ENCODE data around the gene ARID3A.

The ARID3A gene

DNA sequence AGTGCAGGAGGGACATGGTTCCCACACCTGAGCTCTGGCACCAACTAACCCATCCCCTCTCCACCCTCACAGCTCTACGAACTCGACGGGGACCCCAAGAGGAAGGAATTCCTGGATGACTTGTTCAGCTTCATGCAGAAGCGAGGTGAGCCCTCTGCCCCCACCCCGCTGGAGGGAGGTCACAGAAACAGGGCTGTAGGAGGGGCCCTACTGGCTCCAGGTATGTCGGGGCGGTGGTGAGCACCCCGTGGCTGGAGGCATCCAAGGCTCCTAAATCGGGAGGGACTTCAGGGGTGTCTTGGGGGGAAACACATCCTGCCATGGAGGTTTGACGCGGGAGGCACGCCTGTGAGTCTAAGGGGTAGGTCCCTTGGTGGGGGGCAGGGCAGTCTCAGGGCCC is 34.2 kb downstream of the ARID3A start:
- H3K27me3 ChIP-seq (replicated peaks) = no peaks in the 10 kb centered on the region
- TF ChIP-seq, protein P1, sequence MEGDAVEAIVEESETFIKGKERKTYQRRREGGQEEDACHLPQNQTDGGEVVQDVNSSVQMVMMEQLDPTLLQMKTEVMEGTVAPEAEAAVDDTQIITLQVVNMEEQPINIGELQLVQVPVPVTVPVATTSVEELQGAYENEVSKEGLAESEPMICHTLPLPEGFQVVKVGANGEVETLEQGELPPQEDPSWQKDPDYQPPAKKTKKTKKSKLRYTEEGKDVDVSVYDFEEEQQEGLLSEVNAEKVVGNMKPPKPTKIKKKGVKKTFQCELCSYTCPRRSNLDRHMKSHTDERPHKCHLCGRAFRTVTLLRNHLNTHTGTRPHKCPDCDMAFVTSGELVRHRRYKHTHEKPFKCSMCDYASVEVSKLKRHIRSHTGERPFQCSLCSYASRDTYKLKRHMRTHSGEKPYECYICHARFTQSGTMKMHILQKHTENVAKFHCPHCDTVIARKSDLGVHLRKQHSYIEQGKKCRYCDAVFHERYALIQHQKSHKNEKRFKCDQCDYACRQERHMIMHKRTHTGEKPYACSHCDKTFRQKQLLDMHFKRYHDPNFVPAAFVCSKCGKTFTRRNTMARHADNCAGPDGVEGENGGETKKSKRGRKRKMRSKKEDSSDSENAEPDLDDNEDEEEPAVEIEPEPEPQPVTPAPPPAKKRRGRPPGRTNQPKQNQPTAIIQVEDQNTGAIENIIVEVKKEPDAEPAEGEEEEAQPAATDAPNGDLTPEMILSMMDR (IDR thresholded peaks at IDR 0.05; ENCODE audit: low read depth, low read length, missing control alignments) = peak; percentile 10
- in situ Hi-C loops (cut with HindIII; ENCODE audit: low pct_ligation_motif_present, low sequenced_read_pairs) = no loop called here
- H3K27ac ChIP-seq = no peak overlapping the region
- no peak for DNase-seq
- peaks cover 19% of the 10 kb centered on the region for H3K36me3 ChIP-seq (replicated peaks)
- H3K4me3 ChIP-seq (ENCODE audit: low read depth, low read length) = no peak overlapping the region

DNA sequence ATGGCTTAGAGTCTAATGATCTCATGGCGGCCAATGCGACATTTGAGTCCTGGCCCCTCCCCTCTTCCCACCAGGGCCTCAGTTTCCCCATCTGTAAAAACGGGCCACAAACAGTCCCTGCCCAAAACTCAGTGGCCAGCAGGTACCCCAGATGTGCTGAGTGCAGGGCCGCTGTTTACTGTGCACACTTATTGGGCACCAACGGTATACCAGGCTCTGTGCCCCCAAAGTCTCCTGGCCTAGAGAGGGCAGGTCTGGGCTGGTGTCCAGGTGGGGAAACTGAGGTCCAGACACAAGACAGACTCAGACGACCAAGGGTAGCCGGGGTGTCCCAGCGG is 34.7 kb downstream of the ARID3A start:
- DNase-seq = no peak
- Histone ChIP-seq H3K27me3 (replicated peaks) (no peaks in the 10 kb centered on the region), H3K4me3 (ENCODE audit: low read depth, low read length) (no peak overlapping the region), H3K27ac (no peak overlapping the region), H3K36me3 (replicated peaks) (peaks cover 25% of the 10 kb centered on the region)
- TF ChIP-seq, protein P1 (IDR thresholded peaks at IDR 0.05; ENCODE audit: low read depth, low read length, missing control alignments) = no peak
- in situ Hi-C loops (cut with HindIII; ENCODE audit: low pct_ligation_motif_present, low sequenced_read_pairs) = no loop called here

DNA sequence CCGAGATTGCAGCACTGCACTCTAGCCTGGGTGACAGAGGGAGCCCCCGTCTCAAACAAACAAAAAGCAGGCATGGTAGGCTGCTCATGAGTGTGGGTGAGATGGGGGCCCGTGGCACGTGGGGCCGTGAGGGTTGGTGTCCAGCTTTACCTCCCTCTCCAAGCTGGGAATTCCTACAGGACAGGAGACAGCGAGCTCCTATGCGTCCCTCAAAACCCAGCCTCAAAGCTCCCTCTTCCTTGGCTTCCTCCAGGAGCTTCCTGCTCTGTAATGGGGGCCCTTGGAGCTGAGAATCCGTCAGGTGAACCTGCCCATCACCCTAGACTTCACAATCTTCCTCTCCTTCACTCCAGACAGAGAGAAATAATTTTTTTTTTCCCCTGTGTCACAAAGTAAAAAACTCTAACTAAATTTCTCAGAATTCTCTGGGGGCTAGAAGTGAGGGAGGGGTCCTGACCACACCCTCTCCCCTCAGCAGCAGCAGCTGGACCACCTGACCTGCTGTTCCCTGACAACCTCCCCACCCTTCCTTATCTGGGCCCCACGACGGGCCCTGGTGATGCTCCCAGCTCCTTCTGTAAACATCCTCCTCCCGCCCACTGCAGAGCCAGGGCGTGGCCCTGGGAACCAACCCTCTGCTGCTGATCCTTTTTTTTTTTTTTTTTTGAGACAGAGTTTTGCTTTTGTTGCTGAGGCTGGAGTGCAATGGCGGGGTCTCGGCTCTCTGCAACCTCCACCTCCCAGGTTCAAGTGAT is 36.2 kb downstream of the ARID3A start:
- TF ChIP-seq, protein P1 (IDR thresholded peaks at IDR 0.05; ENCODE audit: low read depth, low read length, missing control alignments) = no peak
- Histone ChIP-seq H3K36me3 (replicated peaks) (peaks cover 33% of the 10 kb centered on the region), H3K27me3 (replicated peaks) (no peaks in the 10 kb centered on the region), H3K27ac (no peak overlapping the region), H3K4me3 (ENCODE audit: low read depth, low read length) (no peak overlapping the region)
- no peak for DNase-seq
- in situ Hi-C loops (cut with HindIII; ENCODE audit: low pct_ligation_motif_present, low sequenced_read_pairs) = no loop called here

DNA sequence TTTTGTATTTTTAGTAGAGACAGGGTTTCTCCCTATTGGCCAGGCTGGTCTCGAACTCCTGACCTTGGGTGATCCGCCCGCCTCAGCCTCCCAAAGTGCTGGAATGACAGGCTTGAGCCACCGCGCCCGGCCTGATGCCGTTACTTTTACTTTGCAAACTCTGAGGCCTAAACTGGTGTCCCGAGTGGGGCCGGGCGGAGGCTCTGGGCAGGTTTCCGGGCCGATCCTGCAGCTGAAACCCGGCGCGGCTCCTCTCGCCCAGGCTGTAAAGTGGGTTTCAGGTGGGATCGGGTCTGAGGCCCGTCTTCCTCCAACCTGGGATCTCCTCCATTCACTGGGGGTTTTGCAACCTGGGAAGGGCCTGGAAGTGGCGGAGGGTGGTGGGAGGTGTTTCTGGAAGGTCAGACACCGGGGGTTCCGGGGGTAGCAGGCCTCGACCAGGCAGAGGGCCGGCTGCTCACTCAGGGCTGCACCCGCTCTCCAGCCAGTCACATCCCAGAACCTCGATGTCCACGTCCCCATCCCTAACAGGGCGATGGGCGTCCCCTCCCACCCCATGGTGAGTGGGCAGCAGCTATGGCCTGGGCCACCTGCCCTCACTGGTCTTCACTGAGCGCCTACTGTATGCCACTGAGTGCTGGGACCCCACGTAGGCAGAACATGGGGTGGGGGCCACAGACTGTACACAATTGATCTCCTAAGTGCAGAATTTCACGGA is 37.0 kb downstream of the ARID3A start:
- Histone ChIP-seq H3K27me3 (replicated peaks) (no peaks in the 10 kb centered on the region), H3K36me3 (replicated peaks) (peaks cover 39% of the 10 kb centered on the region), H3K27ac (no peak overlapping the region), H3K4me3 (ENCODE audit: low read depth, low read length) (no peak overlapping the region)
- in situ Hi-C loops (cut with HindIII; ENCODE audit: low pct_ligation_motif_present, low sequenced_read_pairs) = no loop called here
- no peak for DNase-seq
- TF ChIP-seq, protein P1 (IDR thresholded peaks at IDR 0.05; ENCODE audit: low read depth, low read length, missing control alignments) = no peak

DNA sequence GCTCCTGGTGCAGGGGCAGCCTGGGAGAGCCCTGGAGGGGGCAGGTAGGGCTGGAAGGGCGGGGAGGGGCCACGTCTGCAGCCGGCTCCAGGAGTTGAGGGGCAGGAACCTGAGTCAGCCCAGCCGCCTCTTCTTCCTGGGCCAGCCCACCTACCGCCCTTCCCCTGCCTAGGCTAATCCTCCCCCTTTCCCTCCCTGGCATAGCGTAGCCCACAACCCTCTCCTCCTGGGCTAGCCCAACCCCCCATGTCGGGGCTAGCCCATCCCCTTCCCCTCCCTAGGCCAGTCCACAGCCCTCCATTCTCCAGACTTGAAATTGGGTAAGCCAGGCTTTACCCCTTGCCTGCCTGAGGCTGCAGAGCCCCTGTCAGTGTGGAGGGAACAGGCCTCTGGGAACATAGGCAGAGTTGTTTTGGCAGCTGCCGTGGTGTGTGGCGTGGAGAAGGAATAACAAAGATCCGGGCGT is 37.7 kb downstream of the ARID3A start:
- Histone ChIP-seq H3K27me3 (replicated peaks) (no peaks in the 10 kb centered on the region), H3K36me3 (replicated peaks) (peaks cover 42% of the 10 kb centered on the region), H3K4me3 (ENCODE audit: low read depth, low read length) (no peak overlapping the region), H3K27ac (no peak overlapping the region)
- DNase-seq = no peak
- in situ Hi-C loops (cut with HindIII; ENCODE audit: low pct_ligation_motif_present, low sequenced_read_pairs) = no loop called here
- TF ChIP-seq, protein P1 (IDR thresholded peaks at IDR 0.05; ENCODE audit: low read depth, low read length, missing control alignments) = no peak
